ENCODE measurements around the gene SNRK. TPM values are rescaled to one million over a fixed set of nuclear protein-coding genes. Genes with fewer than 3 reads are reported as not detected.
"Not testable (repeated sequence)": the region's sequence is repeated elsewhere in the genome, so short reads cannot be mapped to it uniquely, and the experiment has no call there.

The SNRK gene
- total RNA-seq, 1 donor from 2014 or later, result 44.3 TPM

GRCh38 chr3:43348852-43349574 lies 62.7 kb downstream of the SNRK start:
- TF ChIP-seq CTCF (IDR thresholded peaks at IDR 0.05), result no peak
- no peaks in the 10 kb centered on the region for H3K4me1 ChIP-seq
- no peak for DNase-seq (ENCODE audit: low spot score in 2 of 2)
- intact Hi-C loops (cut with DNase I), result no loop called here
- peaks cover 18 to 32% of the 10 kb centered on the region in 2 donors for H3K9me3 ChIP-seq
- no peak overlapping the region for H3K27ac ChIP-seq
- peaks cover 26 to 74% of the 10 kb centered on the region in 2 donors for H3K36me3 ChIP-seq
- no peak overlapping the region for H3K4me3 ChIP-seq
- H3K27me3 ChIP-seq, result no peaks in the 10 kb centered on the region

- Histone ChIP-seq H3K4me3 (no peak overlapping the region), H3K36me3 (peaks cover 22 to 67% of the 10 kb centered on the region in 2 donors)
- intact Hi-C loops (cut with DNase I), result no loop called here
Measured at GRCh38 chr3:43349716-43350115, 63.4 kb downstream of the SNRK start.

DNA sequence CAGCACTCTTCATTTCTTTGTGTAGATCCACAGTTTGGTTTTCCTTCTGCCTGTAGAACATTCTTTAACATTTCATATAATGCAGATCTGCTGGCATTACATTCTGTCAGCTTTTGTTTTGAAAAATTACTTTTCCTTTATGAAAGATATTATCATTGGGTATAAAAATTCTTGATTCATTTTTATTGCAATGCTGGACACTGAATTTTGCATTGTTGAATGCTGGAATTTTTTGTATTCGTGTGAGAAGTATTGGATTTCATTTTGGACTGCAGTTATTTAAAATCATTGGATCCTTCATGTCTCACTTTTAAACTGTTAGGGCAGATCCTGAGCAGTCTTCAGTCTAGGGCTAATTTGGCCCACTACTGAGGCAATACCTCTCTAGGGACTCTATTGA lies 67.1 kb downstream of the SNRK start:
- H3K27me3 ChIP-seq, result no peaks in the 10 kb centered on the region
- peaks cover 4 to 31% of the 10 kb centered on the region in 2 donors for H3K36me3 ChIP-seq
- TF ChIP-seq CTCF (IDR thresholded peaks at IDR 0.05), result no peak
- H3K4me3 ChIP-seq, result no peak overlapping the region
- H3K4me1 ChIP-seq, result no peaks in the 10 kb centered on the region
- DNase-seq (ENCODE audit: low spot score in 2 of 2), result no peak
- H3K27ac ChIP-seq, result no peak overlapping the region
- intact Hi-C loops (cut with DNase I), result no loop called here
- peaks cover 24 to 67% of the 10 kb centered on the region in 2 donors for H3K9me3 ChIP-seq

More at GRCh38 chr3:43349716-43350115, 63.4 kb downstream of the SNRK start:
- TF ChIP-seq CTCF (IDR thresholded peaks at IDR 0.05), result no peak
- Histone ChIP-seq H3K9me3 (peaks cover 18 to 39% of the 10 kb centered on the region in 2 donors), H3K4me1 (no peaks in the 10 kb centered on the region), H3K27me3 (no peaks in the 10 kb centered on the region), H3K27ac (no peak overlapping the region)
- no peak for DNase-seq (ENCODE audit: low spot score in 2 of 2)

DNA sequence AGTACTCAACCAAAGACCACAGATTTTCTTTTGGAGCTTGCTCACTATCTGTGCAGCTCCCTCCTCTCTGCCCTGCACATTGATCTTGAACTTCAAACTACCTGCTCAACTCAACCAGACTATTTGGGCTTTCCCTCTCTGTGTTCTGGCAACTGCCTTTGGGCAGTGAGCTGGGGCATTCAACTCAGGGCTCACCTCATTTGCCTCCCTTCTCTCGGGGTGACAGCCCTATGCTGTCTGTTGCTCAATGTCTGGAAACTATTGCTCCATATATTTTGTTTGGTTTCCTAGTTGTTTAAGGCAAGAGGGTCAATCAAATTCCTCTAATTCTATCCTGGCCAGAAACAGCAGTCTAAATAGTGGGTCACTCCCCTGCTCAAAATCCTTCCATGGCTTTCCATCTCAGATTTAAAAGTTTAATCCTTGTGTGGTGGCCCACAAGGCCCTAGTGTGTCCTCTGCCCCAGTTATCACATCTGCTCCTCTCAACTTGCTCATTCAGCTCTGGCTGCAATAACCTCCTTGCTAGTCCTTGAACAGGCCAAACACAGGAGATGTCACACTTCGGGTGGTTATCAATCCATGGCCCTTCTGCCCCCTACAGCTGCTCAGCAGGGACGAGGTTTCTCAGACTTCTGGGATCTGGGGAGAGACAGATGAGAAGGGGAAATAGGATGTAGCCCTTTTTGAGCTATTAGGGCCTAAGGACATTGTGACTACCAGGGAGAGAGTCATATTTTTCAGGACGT lies 67.8 kb downstream of the SNRK start:
- H3K27ac ChIP-seq, result no peak overlapping the region
- no peak overlapping the region for H3K4me3 ChIP-seq
- no peak for DNase-seq (ENCODE audit: low spot score in 2 of 2)
- H3K9me3 ChIP-seq, result peaks cover 24 to 67% of the 10 kb centered on the region in 2 donors
- no peaks in the 10 kb centered on the region for H3K27me3 ChIP-seq
- H3K36me3 ChIP-seq, result peaks cover 0 to 24% of the 10 kb centered on the region in 2 donors
- H3K4me1 ChIP-seq, result no peaks in the 10 kb centered on the region
- intact Hi-C loops (cut with DNase I), result no loop called here
- TF ChIP-seq CTCF (IDR thresholded peaks at IDR 0.05), result no peak

DNA sequence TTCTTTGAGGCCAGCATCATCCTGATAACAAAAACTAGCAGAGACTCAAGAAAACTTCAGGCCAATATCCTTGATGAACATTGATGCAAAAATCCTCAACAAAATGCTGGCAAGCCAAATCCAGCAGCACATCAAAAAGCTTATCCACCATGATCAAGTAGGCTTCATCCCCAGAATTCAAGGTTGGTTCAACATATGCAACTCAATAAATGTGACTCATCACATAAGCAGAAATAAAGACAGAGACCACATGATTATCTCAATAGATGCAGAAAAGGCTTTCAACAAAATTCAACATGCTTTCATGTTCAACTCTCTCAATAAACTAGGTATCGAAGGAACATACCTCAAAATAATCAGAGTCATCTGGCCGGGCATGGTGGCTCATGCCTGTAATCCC lies 69.7 kb downstream of the SNRK start:
- H3K27ac ChIP-seq; H3K27me3 ChIP-seq; H3K36me3 ChIP-seq; DNase-seq (ENCODE audit: low spot score in 2 of 2); H3K4me1 ChIP-seq; H3K4me3 ChIP-seq; intact Hi-C loops (cut with DNase I): not testable (repeated sequence)
- H3K9me3 ChIP-seq, result peaks cover 24 to 62% of the 10 kb centered on the region in 2 donors

DNA sequence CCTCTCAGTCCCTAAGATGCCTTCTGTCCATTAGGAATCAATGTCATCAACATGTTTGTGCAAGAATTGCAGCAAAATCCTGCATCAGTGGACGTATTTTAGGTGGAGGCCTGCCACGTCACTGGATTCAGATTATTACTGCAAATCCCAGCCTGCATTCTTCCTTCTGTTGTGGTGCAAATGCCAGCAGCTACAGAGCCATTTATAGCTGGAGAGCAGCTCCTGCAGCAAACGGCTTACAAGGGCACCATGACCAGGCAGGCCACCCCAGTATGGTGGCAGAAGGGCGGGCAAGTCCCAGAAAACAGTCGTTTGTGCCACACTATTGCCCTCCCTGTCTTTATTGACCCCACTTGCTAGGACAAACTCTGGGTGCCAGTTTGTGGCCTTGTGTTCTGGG lies 74.7 kb downstream of the SNRK start:
- Histone ChIP-seq H3K36me3 (peaks cover 7 to 13% of the 10 kb centered on the region in 2 donors), H3K27ac (no peak overlapping the region), H3K27me3 (no peaks in the 10 kb centered on the region), H3K9me3 (peaks cover 4 to 14% of the 10 kb centered on the region in 2 donors), H3K4me3 (no peak overlapping the region), H3K4me1 (no peaks in the 10 kb centered on the region)
- intact Hi-C loops (cut with DNase I), result no loop called here
- no peak for DNase-seq (ENCODE audit: low spot score in 2 of 2)
- no peak for TF ChIP-seq CTCF (IDR thresholded peaks at IDR 0.05)
